ENCODE data around the gene PDGFD. TPM values are rescaled to one million over a fixed set of nuclear protein-coding genes. Genes with fewer than 3 reads are reported as not detected.

PDGFD gene
- total and polyA plus RNA-seq, 2 donors (not counting 1 experiment from before 2014, with no cell fraction given) = 0.07 to 0.71 TPM

DNA sequence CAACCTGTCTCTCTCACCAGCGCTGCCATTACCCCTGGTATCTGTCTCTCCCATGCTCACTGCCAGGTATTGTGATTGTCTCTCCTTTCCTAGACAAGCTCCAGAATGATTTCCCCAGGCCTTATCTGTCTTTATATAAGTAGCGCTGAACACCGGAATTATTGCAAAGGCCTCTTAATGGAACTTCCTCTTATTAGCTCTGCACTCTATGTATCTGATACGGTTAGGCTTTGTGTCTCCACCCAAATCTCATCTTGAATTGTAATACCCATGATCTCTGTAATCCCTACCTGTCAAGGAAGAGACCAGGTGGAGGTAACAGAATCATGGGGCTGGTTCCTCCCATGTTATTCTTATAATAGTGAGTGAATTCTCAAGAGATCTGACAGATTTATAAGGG lies 88.2 kb downstream of the PDGFD start:
- no peak overlapping the region for H3K27ac Mint-ChIP-seq
- TF ChIP-seq EZH2 (IDR thresholded peaks at IDR 0.05; ENCODE audit: borderline replicate concordance, insufficient read depth, low read depth, low read length, poor library complexity, severe bottlenecking) = no peak
- TF ChIP-seq, protein P1, sequence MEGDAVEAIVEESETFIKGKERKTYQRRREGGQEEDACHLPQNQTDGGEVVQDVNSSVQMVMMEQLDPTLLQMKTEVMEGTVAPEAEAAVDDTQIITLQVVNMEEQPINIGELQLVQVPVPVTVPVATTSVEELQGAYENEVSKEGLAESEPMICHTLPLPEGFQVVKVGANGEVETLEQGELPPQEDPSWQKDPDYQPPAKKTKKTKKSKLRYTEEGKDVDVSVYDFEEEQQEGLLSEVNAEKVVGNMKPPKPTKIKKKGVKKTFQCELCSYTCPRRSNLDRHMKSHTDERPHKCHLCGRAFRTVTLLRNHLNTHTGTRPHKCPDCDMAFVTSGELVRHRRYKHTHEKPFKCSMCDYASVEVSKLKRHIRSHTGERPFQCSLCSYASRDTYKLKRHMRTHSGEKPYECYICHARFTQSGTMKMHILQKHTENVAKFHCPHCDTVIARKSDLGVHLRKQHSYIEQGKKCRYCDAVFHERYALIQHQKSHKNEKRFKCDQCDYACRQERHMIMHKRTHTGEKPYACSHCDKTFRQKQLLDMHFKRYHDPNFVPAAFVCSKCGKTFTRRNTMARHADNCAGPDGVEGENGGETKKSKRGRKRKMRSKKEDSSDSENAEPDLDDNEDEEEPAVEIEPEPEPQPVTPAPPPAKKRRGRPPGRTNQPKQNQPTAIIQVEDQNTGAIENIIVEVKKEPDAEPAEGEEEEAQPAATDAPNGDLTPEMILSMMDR (IDR thresholded peaks at IDR 0.05) = no peak
- H3K36me3 ChIP-seq (replicated peaks in 1 of 2; ENCODE audit: control extremely low read depth in 1 of 2, control insufficient read depth in 1 of 2, extremely low read depth in 1 of 2, insufficient read depth in 2 of 2, low read length in 1 of 2) = no peaks in the 10 kb centered on the region
- intact Hi-C loops (cut with micrococcal nuclease) = no loop called here
- H3K9me3 ChIP-seq (ENCODE audit: control extremely low read depth in 1 of 3, control insufficient read depth in 2 of 3, insufficient read depth in 1 of 3, low read length in 2 of 3) = no peaks in the 10 kb centered on the region
- H3K4me3 Mint-ChIP-seq = peak overlapping the region; percentile 30
- no peaks in the 10 kb centered on the region for H3K27me3 ChIP-seq (replicated peaks in 1 of 4; ENCODE audit: control extremely low read depth in 1 of 4, control insufficient read depth in 3 of 4, insufficient read depth in 4 of 4, low read length in 3 of 4)
- no peak overlapping the region for H3K4me3 ChIP-seq (ENCODE audit: control extremely low read depth in 1 of 5, extremely low read depth in 1 of 5, insufficient read depth in 1 of 5, low read depth in 2 of 5, low read length in 4 of 5)
- H2AFZ ChIP-seq (ENCODE audit: insufficient read depth, low read depth, low read length, poor library complexity, severe bottlenecking) = no peak overlapping the region
- no peak for ATAC-seq (ENCODE audit: low read depth)
- peaks cover 4 to 8% of the 10 kb centered on the region in 2 donors for H3K4me1 ChIP-seq (ENCODE audit: control insufficient read depth in 2 of 2, insufficient read depth in 2 of 2, low read length in 2 of 2)
- no peaks in the 10 kb centered on the region for H3K79me2 ChIP-seq (ENCODE audit: control insufficient read depth, insufficient read depth, low read length)
- H3K9ac ChIP-seq (ENCODE audit: low read length) = no peak overlapping the region
- peaks cover 21% of the 10 kb centered on the region for H3K4me1 Mint-ChIP-seq
- H3K27me3 Mint-ChIP-seq = no peaks in the 10 kb centered on the region
- no peaks in the 10 kb centered on the region for H4K20me1 ChIP-seq (ENCODE audit: control insufficient read depth, insufficient read depth, low read length, poor library complexity, severe bottlenecking)
- ChIA-PET CTCF (no interaction called here), POLR2A (no interaction called here)
- no peaks in the 10 kb centered on the region for H3K9me3 Mint-ChIP-seq (ENCODE audit: insufficient read depth)
- WGBS (ENCODE audit: insufficient coverage) = 100% methylated on average over 1 of the region's 4 CpGs
- no peak for DNase-seq
- H3K4me2 ChIP-seq (replicated peaks; ENCODE audit: low read depth, low read length, poor library complexity, severe bottlenecking) = no peak overlapping the region
- H3K27ac ChIP-seq (ENCODE audit: low read length in 2 of 2) = no peak overlapping the region

DNA sequence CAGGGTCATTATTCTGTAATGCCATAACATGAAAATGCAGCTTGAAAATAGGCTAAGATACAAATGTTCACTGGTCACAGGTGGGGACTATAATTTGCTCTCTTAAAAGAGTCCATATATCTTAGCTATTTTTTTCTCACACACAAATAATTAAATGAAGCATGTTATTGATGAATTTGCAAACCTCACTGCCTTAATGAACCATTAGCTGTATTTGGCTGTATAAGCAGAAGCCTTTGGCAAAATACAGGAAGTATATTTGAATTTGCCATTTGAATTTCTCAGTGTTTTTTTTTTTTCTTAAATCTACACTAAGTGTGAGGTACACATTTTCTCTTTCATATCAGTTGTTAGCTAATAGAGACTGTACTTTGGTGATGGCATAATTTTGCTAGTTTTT lies 88.9 kb downstream of the PDGFD start:
- H3K9me3 ChIP-seq (ENCODE audit: control extremely low read depth in 1 of 3, control insufficient read depth in 2 of 3, insufficient read depth in 1 of 3, low read length in 2 of 3) = no peaks in the 10 kb centered on the region
- no peaks in the 10 kb centered on the region for H3K9me3 Mint-ChIP-seq (ENCODE audit: insufficient read depth)
- no peak overlapping the region for H3K4me2 ChIP-seq (replicated peaks; ENCODE audit: low read depth, low read length, poor library complexity, severe bottlenecking)
- H3K9ac ChIP-seq (ENCODE audit: low read length) = no peak overlapping the region
- no peak for TF ChIP-seq EZH2 (IDR thresholded peaks at IDR 0.05; ENCODE audit: borderline replicate concordance, insufficient read depth, low read depth, low read length, poor library complexity, severe bottlenecking)
- TF ChIP-seq, protein P1 (IDR thresholded peaks at IDR 0.05) = no peak
- H3K4me1 ChIP-seq (ENCODE audit: control insufficient read depth in 2 of 2, insufficient read depth in 2 of 2, low read length in 2 of 2) = peaks cover 4 to 8% of the 10 kb centered on the region in 2 donors
- no peaks in the 10 kb centered on the region for H4K20me1 ChIP-seq (ENCODE audit: control insufficient read depth, insufficient read depth, low read length, poor library complexity, severe bottlenecking)
- POLR2A ChIA-PET = no interaction called here
- no peak for DNase-seq
- no peak overlapping the region for H3K27ac Mint-ChIP-seq
- no peaks in the 10 kb centered on the region for H3K79me2 ChIP-seq (ENCODE audit: control insufficient read depth, insufficient read depth, low read length)
- no peaks in the 10 kb centered on the region for H3K27me3 Mint-ChIP-seq
- H3K4me1 Mint-ChIP-seq = peaks cover 21% of the 10 kb centered on the region
- H3K36me3 ChIP-seq (replicated peaks in 1 of 2; ENCODE audit: control extremely low read depth in 1 of 2, control insufficient read depth in 1 of 2, extremely low read depth in 1 of 2, insufficient read depth in 2 of 2, low read length in 1 of 2) = no peaks in the 10 kb centered on the region
- H3K4me3 ChIP-seq (ENCODE audit: control extremely low read depth in 1 of 5, extremely low read depth in 1 of 5, insufficient read depth in 1 of 5, low read depth in 2 of 5, low read length in 4 of 5) = no peak overlapping the region
- H3K4me3 Mint-ChIP-seq = no peak overlapping the region
- no peak overlapping the region for H2AFZ ChIP-seq (ENCODE audit: insufficient read depth, low read depth, low read length, poor library complexity, severe bottlenecking)
- no peak overlapping the region for H3K27ac ChIP-seq (ENCODE audit: low read length in 2 of 2)
- no peak for ATAC-seq (ENCODE audit: low read depth)
- CTCF ChIA-PET = no interaction called here
- intact Hi-C loops (cut with micrococcal nuclease) = no loop called here
- H3K27me3 ChIP-seq (replicated peaks in 1 of 4; ENCODE audit: control extremely low read depth in 1 of 4, control insufficient read depth in 3 of 4, insufficient read depth in 4 of 4, low read length in 3 of 4) = no peaks in the 10 kb centered on the region

Data from B cell (primary cell).